Measurements from ENCODE around the gene TCF4. TPM values are rescaled to one million over a fixed set of nuclear protein-coding genes. Genes with fewer than 3 reads are reported as not detected.

Gene TCF4
- polyA plus RNA-seq, 1 experiment, result 47.3 TPM

GRCh38 chr18:55214534-55214933 lies 373.5 kb downstream of the TCF4 start:
- ChIA-PET CTCF (no interaction called here), POLR2A (no interaction called here)
- Histone ChIP-seq H3K27me3 (ENCODE audit: control insufficient read depth, insufficient read depth, low read length) (peaks cover 3% of the 10 kb centered on the region), H3K9me3 (ENCODE audit: control insufficient read depth, insufficient read depth, low read length) (no peaks in the 10 kb centered on the region), H3K27ac (ENCODE audit: low read depth, low read length) (no peak overlapping the region), H3K4me3 (ENCODE audit: low read depth, low read length) (no peak overlapping the region)
- DNase-seq (ENCODE audit: low read depth, low spot score), result no peak
- TF ChIP-seq CTCF (IDR thresholded peaks at IDR 0.05; ENCODE audit: low read depth, low read length), result no peak

- TF ChIP-seq CTCF (IDR thresholded peaks at IDR 0.05; ENCODE audit: low read depth, low read length), result no peak
- H3K9me3 ChIP-seq (ENCODE audit: control insufficient read depth, insufficient read depth, low read length), result no peaks in the 10 kb centered on the region
- H3K4me3 ChIP-seq (ENCODE audit: low read depth, low read length), result no peak overlapping the region
- POLR2A ChIA-PET, result no interaction called here
- H3K27ac ChIP-seq (ENCODE audit: low read depth, low read length), result no peak overlapping the region
- H3K27me3 ChIP-seq (ENCODE audit: control insufficient read depth, insufficient read depth, low read length), result peaks cover 3% of the 10 kb centered on the region
- DNase-seq (ENCODE audit: low read depth, low spot score), result no peak
- CTCF ChIA-PET, result interaction anchor here (0.7 kb wide), 1 partner anchor 20 kb away, joined by 3 read pairs; no protein-coding TSS in a partner anchor
These were observed 374.4 kb downstream of the TCF4 start for GRCh38 chr18:55213586-55213985.

GRCh38 chr18:55206927-55207326 lies 381.1 kb downstream of the TCF4 start:
- no peak overlapping the region for H3K27ac ChIP-seq (ENCODE audit: low read depth, low read length)
- no peak for TF ChIP-seq CTCF (IDR thresholded peaks at IDR 0.05; ENCODE audit: low read depth, low read length)
- H3K4me3 ChIP-seq (ENCODE audit: low read depth, low read length), result no peak overlapping the region
- H3K27me3 ChIP-seq (ENCODE audit: control insufficient read depth, insufficient read depth, low read length), result no peaks in the 10 kb centered on the region
- H3K9me3 ChIP-seq (ENCODE audit: control insufficient read depth, insufficient read depth, low read length), result no peaks in the 10 kb centered on the region
- CTCF ChIA-PET, result interaction anchor here (0.6 kb wide), 1 partner anchor 224 kb away, joined by 3 read pairs; no protein-coding TSS in a partner anchor
- no peak for DNase-seq (ENCODE audit: low read depth, low spot score)
- POLR2A ChIA-PET, result no interaction called here

DNA sequence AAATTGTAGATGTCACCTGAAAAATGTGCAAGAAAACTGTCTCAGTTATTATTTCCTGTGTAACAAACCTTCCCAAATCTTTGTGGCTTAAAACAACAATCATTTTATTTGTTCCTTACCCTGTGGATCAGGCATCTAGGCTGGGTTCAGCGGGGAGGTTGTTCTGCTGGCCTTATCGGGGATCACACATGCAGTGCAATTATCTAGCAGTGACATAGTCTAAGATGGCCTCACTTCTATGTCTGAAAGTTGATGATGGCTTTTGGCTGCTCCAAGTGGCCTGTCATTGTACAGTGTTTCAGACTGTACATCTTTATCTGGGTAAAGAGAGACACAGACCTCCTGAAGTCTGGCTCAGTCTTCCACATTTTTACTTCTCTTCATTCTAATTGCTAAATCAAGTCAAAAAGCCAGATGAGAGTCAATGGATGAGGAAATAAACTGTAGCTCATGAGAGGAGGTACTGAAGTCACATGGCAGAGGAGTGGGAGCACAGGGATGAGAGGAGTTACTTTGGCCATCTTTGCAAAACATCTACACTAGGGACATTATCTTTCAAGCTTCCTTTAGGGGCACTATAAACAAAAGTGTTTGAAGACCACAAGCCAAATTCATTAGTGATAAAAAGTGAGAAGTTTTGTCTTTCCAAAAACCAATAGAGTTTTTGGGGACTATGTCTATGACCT lies 385.6 kb downstream of the TCF4 start:
- DNase-seq (ENCODE audit: low read depth, low spot score), result no peak
- no peak overlapping the region for H3K4me3 ChIP-seq (ENCODE audit: low read depth, low read length)
- POLR2A ChIA-PET, result no interaction called here
- no peaks in the 10 kb centered on the region for H3K27me3 ChIP-seq (ENCODE audit: control insufficient read depth, insufficient read depth, low read length)
- no peaks in the 10 kb centered on the region for H3K9me3 ChIP-seq (ENCODE audit: control insufficient read depth, insufficient read depth, low read length)
- TF ChIP-seq CTCF (IDR thresholded peaks at IDR 0.05; ENCODE audit: low read depth, low read length), result no peak
- CTCF ChIA-PET, result no interaction called here
- H3K27ac ChIP-seq (ENCODE audit: low read depth, low read length), result no peak overlapping the region

- DNase-seq (ENCODE audit: low read depth, low spot score), result no peak
- ChIA-PET POLR2A (no interaction called here), CTCF (no interaction called here)
- Histone ChIP-seq H3K27ac (ENCODE audit: low read depth, low read length) (no peak overlapping the region), H3K4me3 (ENCODE audit: low read depth, low read length) (no peak overlapping the region), H3K27me3 (ENCODE audit: control insufficient read depth, insufficient read depth, low read length) (no peaks in the 10 kb centered on the region), H3K9me3 (ENCODE audit: control insufficient read depth, insufficient read depth, low read length) (no peaks in the 10 kb centered on the region)
- TF ChIP-seq CTCF (IDR thresholded peaks at IDR 0.05; ENCODE audit: low read depth, low read length), result no peak
These were observed 388.6 kb downstream of the TCF4 start for GRCh38 chr18:55199291-55199963.

Measured in AG04450 (cell line).